DMS53 treated with DMSO at 0.1 percent for 48 hours (cell line): ENCODE data around the gene SMAD6.

Source experiments
- DNase-seq: peaks from one replicate; lab custom pipeline; 2025; ENCODE audit not compliant: unreplicated experiment; lab: John Stamatoyannopoulos, UW

The SMAD6 gene

GRCh38 chr15:66788024-66788423, 86.0 kb downstream of the SMAD6 start:
- no peak for DNase-seq

GRCh38 chr15:66789029-66790025, 87.3 kb downstream of the SMAD6 start:
- DNase-seq: no peak

- no peak for DNase-seq
These were observed 93.8 kb downstream of the SMAD6 start for GRCh38 chr15:66795851-66796250.

- DNase-seq: no peak
These were observed 94.3 kb downstream of the SMAD6 start for GRCh38 chr15:66796343-66796742.

DNA sequence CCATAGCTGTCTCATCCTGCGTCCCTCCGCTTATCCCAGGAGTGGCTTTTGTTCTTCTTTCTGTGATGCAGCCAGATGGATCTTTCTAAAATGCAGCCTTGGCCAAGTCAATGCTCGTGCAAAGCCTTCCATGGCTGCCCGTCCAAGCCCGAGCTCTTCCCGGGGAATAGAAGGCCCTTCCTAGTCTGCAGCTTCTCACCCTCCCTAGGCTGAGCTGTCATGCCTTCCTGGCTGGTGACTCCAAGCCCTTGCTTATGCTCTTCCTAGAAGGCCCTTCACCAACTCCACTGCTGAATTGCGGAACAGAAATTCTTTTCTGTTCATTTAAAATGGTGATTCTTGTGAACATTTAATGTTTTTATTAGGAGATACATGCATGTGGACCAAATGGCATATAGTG, 95.9 kb downstream of the SMAD6 start:
- DNase-seq: no peak

- no peak for DNase-seq
These were observed 96.5 kb downstream of the SMAD6 start for GRCh38 chr15:66798426-66799061.

DNA sequence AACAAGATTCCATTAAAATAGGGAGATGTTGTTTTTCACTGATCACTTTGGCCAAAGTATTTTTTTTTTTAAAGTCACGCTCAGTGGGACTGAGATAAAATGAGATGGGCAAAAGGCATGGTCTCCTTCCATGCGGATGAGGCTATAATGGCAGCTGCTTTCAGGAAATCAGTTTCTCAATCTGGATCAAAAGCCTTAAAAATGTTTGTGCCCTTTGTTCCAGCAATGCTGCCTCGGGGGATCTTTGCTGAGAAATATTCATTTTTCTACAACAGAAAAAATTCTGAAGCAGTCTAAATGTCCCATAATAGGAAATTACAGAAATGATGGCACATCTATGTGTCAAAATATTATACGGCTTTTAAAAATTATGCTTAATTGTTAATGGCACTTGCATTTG, 97.2 kb downstream of the SMAD6 start:
- no peak for DNase-seq

- DNase-seq: no peak
These were observed 98.7 kb downstream of the SMAD6 start for GRCh38 chr15:66800584-66801235.

DNA sequence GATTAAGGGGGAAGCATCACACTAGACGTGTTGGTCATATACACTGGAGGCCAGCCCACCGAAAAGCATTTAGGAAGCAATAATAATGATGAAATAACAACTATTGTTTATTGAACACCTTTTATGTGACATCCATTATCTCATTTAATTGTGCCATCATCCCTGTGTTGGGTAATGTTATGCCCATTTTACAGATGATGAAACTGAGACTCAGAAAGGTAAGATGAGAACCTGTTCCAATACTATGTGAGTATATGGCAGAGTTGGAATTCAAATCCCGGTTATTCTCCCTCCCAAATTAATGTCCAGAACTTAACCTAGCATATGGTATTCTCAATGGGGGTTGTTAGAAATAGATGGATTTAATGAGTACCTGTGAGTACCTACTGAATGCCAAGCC, 99.2 kb downstream of the SMAD6 start:
- no peak for DNase-seq

DNA sequence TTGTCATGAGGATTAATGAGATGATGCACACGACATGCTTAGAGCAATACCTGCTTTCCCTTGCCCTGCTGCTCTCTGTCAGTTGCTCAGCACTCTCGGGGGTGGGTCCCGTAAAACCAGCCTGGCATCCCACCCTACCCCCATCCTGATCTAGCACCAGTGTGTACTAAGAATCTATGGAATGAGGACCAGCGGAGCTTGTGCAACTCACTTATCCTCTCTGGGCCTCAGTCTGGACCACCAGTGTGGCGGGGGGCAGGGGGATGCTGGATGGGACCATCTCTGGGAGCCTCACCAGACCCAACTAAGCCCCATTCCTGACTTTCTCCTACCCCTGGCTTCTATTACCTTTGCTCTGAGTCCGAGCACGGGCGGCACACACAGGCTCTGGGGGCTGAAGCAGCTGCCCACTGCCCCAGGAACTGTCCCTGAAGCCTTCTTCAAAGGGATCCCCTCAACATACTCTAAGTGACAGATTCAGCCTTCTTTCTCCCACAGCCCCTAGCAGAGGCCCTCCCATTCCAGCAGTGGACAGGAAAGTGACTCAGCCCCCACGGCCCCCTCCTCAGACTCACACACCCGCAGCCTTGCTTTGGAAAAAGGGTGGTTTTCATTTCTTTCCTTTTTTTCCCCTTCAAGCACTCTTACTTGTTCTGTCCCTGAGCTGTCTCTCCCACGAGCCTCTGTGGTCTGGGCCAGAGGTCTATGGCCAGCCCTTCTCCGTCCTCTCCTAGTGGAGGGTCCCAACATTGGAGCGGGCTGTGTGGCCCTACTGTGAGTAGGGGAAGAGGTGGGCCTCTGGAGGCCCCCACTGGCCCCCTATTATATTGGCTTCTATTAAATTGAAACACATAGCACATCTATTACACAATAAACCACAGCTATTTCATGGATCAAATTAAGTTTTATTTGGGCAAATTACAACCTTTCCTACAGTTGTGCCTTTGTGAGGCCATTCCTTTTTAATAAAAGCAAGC, 100.3 kb downstream of the SMAD6 start:
- DNase-seq: no peak

- peak; percentile 81 for DNase-seq
These were observed 101.2 kb downstream of the SMAD6 start for GRCh38 chr15:66803182-66803729.

DNA sequence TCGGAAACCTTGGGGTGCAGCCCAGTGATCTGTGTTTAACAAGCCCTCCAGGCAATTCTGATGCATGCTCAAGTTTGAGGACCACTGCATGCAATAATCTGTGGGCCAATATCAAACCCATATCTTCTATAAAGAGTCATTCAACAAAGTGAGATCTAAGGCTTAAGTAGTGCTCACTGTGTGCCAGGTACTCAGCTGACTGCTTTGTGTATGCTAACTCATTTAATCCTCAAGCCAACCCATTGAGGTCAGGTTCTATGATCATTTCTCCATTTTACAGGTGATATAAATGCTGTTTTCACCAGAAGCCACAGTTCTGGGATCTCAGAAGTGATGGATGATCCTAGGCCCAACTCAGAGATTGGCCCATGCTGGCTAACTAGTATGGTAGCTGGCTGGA, 101.7 kb downstream of the SMAD6 start:
- no peak for DNase-seq

DNA sequence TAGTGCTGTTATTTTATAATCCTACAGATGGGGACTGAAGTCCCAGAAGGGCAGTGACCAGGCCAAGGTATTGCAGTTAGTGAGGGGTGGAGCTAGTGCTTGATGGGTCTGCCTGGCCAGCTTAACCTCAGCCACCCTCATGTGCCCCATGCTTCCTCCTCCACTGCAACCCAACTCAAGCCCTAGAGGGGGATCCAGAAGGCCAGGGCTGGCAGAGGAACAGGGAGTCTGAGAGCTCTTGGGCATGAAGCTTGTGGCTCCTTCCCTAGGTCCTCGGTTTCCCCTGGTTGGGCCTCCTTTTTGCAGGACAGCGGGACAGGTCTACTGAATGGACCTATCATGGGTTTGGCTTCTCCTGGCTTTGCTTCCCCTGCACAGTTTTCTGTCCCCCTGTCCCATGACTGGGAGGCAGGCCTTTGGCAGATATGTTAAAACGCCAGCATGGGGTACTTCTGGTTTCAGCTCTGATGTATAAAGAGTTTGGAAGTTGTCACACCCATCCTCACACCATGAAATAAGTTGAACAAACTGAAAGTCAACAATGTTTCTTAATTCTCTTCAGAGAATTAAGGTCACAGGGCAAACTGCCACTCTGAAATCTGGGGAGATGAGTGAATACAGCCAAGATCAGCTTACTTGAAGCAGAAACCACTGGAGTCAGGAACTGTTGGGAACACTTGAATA, 103.3 kb downstream of the SMAD6 start:
- DNase-seq: no peak

GRCh38 chr15:66808181-66808824, 106.3 kb downstream of the SMAD6 start:
- no peak for DNase-seq

DNA sequence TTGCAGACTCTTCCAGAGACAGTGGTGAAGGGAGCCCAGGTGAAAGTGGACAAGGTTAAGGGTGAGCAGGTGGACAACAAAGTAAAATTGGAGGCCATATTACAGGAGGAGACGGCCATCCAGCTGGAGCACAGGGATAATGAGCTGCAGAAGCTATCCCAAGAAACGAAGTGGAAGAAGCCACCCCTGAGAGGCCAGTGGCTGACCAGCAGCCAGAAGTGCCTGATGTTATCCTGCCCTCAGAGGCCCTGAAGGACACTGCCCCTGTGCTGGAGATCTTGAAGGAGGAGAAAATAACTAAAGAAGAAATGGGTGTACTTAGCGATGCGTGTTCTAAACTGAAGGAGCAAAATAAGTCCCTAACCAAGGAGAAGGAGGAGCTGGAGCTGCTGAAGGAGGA, 107.6 kb downstream of the SMAD6 start:
- DNase-seq: no peak

- DNase-seq: no peak
These were observed 113.3 kb downstream of the SMAD6 start for GRCh38 chr15:66815318-66815717.

GRCh38 chr15:66816201-66816600, 114.2 kb downstream of the SMAD6 start:
- no peak for DNase-seq

- DNase-seq: no peak
These were observed 117.0 kb downstream of the SMAD6 start for GRCh38 chr15:66819084-66819483.

GRCh38 chr15:66820481-66821176, 118.6 kb downstream of the SMAD6 start:
- no peak for DNase-seq
